GM19468 (cell line): ENCODE data around the gene SREBF2.
A peak's percentile ranks its signal among the peaks of the same experiment; 100 is the strongest.
"Not testable (repeated sequence)": the region's sequence is repeated elsewhere in the genome, so short reads cannot be mapped to it uniquely, and the experiment has no call there.

Experiments used
- ATAC-seq: cut with Tn5 transposase; IDR thresholded peaks from one replicate; pipeline ENCODE4 v1.9.1; 2021; ENCODE audit warnings: mild to moderate bottlenecking, moderate library complexity, moderate number of reproducible peaks; ENCODE audit not compliant: unreplicated experiment; ENCODE audit errors: extremely low read depth

Gene SREBF2

GRCh38 chr22:41935509-41935908 lies 102.6 kb downstream of the SREBF2 start:
- no peak for ATAC-seq

GRCh38 chr22:41936894-41937169 lies 103.9 kb downstream of the SREBF2 start:
- no peak for ATAC-seq

GRCh38 chr22:41939981-41940831 lies 107.3 kb downstream of the SREBF2 start:
- ATAC-seq = no peak

GRCh38 chr22:41940832-41941765 lies 108.2 kb downstream of the SREBF2 start:
- ATAC-seq = no peak

- ATAC-seq = no peak
Observed at GRCh38 chr22:41943661-41944209, 110.8 kb downstream of the SREBF2 start.

GRCh38 chr22:41946629-41947423 lies 113.9 kb downstream of the SREBF2 start, which contains the start of gene CENPM:
TSS of gene CENPM (minus strand) at chr22:41947152. CDS start at chr22:41947076, 76 bp downstream.
- peak; percentile 29 for ATAC-seq

GRCh38 chr22:41947424-41948080 lies 114.6 kb downstream of the SREBF2 start:
- no peak for ATAC-seq

- ATAC-seq = no peak
Observed at GRCh38 chr22:41948142-41948541, 115.2 kb downstream of the SREBF2 start.

GRCh38 chr22:41948928-41949296 lies 116.0 kb downstream of the SREBF2 start:
- not testable (repeated sequence) for ATAC-seq

GRCh38 chr22:41949297-41949965 lies 116.5 kb downstream of the SREBF2 start:
- ATAC-seq = no peak

GRCh38 chr22:41951898-41952474 lies 119.1 kb downstream of the SREBF2 start, which contains the start of gene SMIM45:
TSS of gene SMIM45 (plus strand) at chr22:41952150.
- no peak for ATAC-seq

GRCh38 chr22:41952713-41953112 lies 119.8 kb downstream of the SREBF2 start:
- ATAC-seq = no peak
